Activated B cell treated with CpG ODN at 0.5 μM for 24 hours (primary cell): ENCODE measurements around the gene CST9L. TPM values are rescaled to one million over a fixed set of nuclear protein-coding genes. Genes with fewer than 3 reads are reported as not detected.

Source experiments
- ATAC-seq: fragments of 200-7000 bp; cut with Tn5 transposase; one replicate; pipeline ENCODE4 v1.10.0; 2021; ENCODE audit warnings: low read depth, mild to moderate bottlenecking, moderate library complexity
- CTCF ChIA-PET: fragments of 350-600 bp; sonication (Branson Sonifier 250); formaldehyde crosslinking; loops from one replicate; lab custom pipeline; 2021; ENCODE audit warnings: antibody characterized with exemption; lab: Charles Lee
- POLR2A ChIA-PET: fragments of 350-600 bp; sonication (Branson Sonifier 250); formaldehyde crosslinking; loops from one replicate; lab custom pipeline; 2021; ENCODE audit warnings: antibody characterized with exemption; lab: Charles Lee
- DNase-seq: peaks from one replicate; pipeline ENCODE4 v3.0.0; 2022
- H3K27ac Mint-ChIP-seq: one replicate; pipeline ENCODE4 v1.8.0; 2020; ENCODE audit warnings: mixed read lengths
- H3K27me3 Mint-ChIP-seq: one replicate; pipeline ENCODE4 v1.8.0; 2021; ENCODE audit warnings: mixed read lengths
- H3K36me3 Mint-ChIP-seq: one replicate; pipeline ENCODE4 v1.8.0; 2021; ENCODE audit warnings: low read depth, mixed read lengths
- H3K4me1 Mint-ChIP-seq: one replicate; pipeline ENCODE4 v1.8.0; 2021; ENCODE audit warnings: mixed read lengths
- H3K4me3 Mint-ChIP-seq: one replicate; pipeline ENCODE4 v1.8.0; 2020; ENCODE audit warnings: mild to moderate bottlenecking, mixed read lengths
- H3K9me3 Mint-ChIP-seq: one replicate; pipeline ENCODE4 v1.8.0; 2020; ENCODE audit warnings: mixed read lengths
- intact Hi-C: fragments of 100-400 bp; cut with micrococcal nuclease; formaldehyde crosslinking; loops from one replicate; pipeline ENCODE4 v1.15.1; 2024
- total RNA-seq: library from RNA; stranded (reverse); gene quantifications from 2 replicates; pipeline ENCODE4 v1.2.3, GENCODE V29; 2022
- TF ChIP-seq, protein P1 (sequence below): fragments of 200-600 bp; IDR thresholded peaks from one replicate; pipeline ENCODE4 v1.8.0; 2022; ENCODE audit warnings: antibody characterized with exemption, mild to moderate bottlenecking

Gene CST9L, protein sequence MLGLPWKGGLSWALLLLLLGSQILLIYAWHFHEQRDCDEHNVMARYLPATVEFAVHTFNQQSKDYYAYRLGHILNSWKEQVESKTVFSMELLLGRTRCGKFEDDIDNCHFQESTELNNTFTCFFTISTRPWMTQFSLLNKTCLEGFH
- total RNA-seq, result not detected in 2 replicates

DNA sequence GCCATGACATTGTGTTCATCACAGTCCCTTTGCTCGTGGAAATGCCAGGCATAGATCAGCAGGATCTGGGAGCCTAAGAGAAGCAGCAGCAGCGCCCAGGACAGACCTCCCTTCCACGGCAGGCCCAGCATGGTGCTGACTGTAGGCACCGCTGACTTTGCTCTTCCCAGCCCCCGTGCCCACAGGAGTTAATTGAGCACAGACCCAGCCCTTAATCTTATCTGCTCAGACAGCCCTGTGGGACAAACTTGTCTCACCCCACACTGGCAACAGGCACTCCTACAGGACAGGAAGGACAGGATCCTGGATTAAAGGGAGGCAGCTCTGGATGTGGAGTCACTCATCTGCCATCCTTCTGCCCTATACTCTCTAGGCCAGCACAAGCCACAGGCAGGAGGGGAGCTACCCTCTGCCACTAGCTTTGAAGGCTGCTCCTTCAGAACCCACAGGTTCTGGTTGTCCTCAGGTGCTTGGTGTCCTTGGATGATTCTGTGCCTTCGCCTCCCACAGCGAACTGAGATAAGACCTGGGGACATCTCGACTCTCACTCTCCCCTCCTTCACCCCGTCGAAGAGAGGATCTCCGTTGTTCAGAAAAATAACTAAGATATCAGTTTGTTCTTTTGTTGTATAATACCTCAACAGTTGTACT, at the start of gene CST9L:
CST9L (minus strand) TSS at position 165 of the 651 bp plus-strand sequence; CDS start at position 131, 34 bp downstream.
- ChIA-PET POLR2A (no interaction called here), CTCF (no interaction called here)
- Mint-ChIP-seq H3K4me1 (no peaks in the 10 kb centered on the region), H3K9me3 (no peaks in the 10 kb centered on the region), H3K4me3 (no peak within 1 kb of the TSS), H3K27me3 (peaks cover 4% of the 10 kb centered on the region), H3K36me3 (no peaks in the 10 kb centered on the region), H3K27ac (no peak within 1 kb of the TSS)
- no peak for DNase-seq
- intact Hi-C loops, result no loop called here
- TF ChIP-seq, protein P1, sequence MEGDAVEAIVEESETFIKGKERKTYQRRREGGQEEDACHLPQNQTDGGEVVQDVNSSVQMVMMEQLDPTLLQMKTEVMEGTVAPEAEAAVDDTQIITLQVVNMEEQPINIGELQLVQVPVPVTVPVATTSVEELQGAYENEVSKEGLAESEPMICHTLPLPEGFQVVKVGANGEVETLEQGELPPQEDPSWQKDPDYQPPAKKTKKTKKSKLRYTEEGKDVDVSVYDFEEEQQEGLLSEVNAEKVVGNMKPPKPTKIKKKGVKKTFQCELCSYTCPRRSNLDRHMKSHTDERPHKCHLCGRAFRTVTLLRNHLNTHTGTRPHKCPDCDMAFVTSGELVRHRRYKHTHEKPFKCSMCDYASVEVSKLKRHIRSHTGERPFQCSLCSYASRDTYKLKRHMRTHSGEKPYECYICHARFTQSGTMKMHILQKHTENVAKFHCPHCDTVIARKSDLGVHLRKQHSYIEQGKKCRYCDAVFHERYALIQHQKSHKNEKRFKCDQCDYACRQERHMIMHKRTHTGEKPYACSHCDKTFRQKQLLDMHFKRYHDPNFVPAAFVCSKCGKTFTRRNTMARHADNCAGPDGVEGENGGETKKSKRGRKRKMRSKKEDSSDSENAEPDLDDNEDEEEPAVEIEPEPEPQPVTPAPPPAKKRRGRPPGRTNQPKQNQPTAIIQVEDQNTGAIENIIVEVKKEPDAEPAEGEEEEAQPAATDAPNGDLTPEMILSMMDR, result no peak
- ATAC-seq, result no peak

DNA sequence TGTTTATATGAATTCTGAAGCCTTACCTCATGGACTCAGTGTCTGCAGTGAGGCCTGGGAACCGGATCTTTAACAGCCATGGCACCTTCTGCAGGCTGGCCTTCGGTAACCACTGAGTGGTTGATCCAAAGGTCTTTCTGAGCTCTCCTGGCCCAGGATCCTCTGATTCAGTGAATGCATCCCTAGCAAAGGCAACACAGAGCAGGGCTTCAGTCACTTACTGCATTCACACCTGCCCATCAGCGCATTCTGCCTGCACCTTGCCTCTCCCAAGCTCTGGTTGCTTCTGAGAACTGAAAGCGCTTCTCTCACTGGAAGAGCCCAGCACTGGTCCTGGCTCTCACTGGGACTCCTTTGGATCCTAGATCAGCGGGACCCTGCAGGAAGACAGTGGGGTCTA, 45.9 kb upstream of the CST9L start:
- Mint-ChIP-seq H3K27me3 (no peaks in the 10 kb centered on the region), H3K27ac (no peak overlapping the region), H3K4me3 (no peak overlapping the region), H3K36me3 (no peaks in the 10 kb centered on the region), H3K4me1 (no peaks in the 10 kb centered on the region), H3K9me3 (no peaks in the 10 kb centered on the region)
- ChIA-PET POLR2A (no interaction called here), CTCF (no interaction called here)
- no peak for ATAC-seq
- intact Hi-C loops, result no loop called here
- DNase-seq, result no peak
- TF ChIP-seq, protein P1, result no peak

DNA sequence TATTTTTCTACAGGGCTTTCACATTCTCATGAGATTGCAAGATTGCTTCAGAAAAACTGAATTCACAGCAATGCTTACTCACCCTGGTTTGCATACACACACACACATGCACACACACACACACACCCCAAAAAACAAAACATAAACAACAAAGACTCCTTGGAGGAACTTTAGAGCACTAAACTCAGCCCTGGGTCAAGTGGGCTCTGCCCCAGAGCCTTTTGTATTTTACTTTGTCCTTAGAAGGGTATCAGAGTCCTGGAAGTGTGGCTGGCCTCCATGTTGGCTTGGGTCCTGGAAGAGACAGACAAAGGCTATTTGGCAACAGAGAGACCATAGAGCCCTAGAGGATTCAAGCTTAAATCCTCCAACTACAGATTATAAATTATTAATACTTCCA, 45.4 kb upstream of the CST9L start:
- TF ChIP-seq, protein P1, result no peak
- intact Hi-C loops, result no loop called here
- H3K27ac Mint-ChIP-seq, result no peak overlapping the region
- no peak overlapping the region for H3K4me3 Mint-ChIP-seq
- ChIA-PET POLR2A (no interaction called here), CTCF (no interaction called here)
- H3K4me1 Mint-ChIP-seq, result no peaks in the 10 kb centered on the region
- no peaks in the 10 kb centered on the region for H3K9me3 Mint-ChIP-seq
- H3K36me3 Mint-ChIP-seq, result no peaks in the 10 kb centered on the region
- no peaks in the 10 kb centered on the region for H3K27me3 Mint-ChIP-seq
- ATAC-seq, result no peak
- no peak for DNase-seq

DNA sequence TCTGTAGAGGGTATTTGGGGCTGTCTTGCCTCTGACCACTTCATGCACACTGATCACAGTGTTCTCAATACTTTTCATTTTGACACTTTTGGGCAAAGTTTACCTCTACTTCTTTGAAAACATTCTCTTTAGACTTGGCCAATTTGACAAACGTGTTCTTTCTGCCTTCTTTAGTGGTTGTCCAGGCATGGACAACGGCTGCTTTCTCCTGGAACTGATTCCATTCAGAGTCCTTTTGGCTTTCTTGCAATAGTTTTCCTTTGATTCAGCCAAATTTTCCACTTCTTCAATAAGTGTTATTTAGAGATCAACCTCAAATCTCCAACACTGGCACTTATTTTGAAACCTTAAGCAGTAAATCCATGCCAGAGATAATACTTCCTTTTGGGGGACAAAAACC, 44.1 kb upstream of the CST9L start:
- Mint-ChIP-seq H3K4me1 (no peaks in the 10 kb centered on the region), H3K4me3 (no peak overlapping the region), H3K36me3 (no peaks in the 10 kb centered on the region), H3K27me3 (no peaks in the 10 kb centered on the region), H3K27ac (no peak overlapping the region), H3K9me3 (no peaks in the 10 kb centered on the region)
- TF ChIP-seq, protein P1, result no peak
- ATAC-seq, result no peak
- intact Hi-C loops, result no loop called here
- no peak for DNase-seq
- POLR2A ChIA-PET, result no interaction called here
- CTCF ChIA-PET, result no interaction called here

DNA sequence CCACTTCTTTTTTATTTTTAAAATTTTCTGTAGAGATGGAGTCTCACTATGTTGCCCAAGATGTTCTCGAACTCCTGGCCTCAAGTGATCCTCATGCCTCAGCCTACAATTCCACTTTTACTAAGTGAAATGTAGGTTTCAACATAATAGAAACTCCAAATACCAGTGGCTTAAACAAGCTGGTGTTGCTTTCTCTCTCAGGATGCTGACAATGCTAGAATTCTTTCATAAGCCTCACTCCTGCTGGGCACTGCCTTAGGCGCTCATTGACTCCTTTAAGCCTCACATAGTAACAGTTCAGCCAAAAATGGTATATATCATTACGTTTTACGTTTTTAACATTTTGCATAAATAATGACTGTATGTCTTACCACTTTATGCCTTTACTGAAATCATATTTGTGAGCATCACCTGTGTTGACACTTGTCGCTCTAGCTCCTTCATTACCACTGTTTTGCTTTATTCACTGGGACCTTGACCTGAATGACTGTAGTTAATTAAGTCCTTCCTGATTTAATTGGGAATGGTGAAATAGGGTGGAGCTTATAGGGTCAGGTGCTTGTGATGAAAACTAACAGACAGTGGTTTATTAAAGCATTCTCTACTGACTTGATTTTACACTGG, 41.3 kb upstream of the CST9L start:
- Mint-ChIP-seq H3K4me1 (no peaks in the 10 kb centered on the region), H3K36me3 (no peaks in the 10 kb centered on the region), H3K9me3 (no peaks in the 10 kb centered on the region), H3K27me3 (no peaks in the 10 kb centered on the region), H3K4me3 (no peak overlapping the region), H3K27ac (no peak overlapping the region)
- intact Hi-C loops, result no loop called here
- ATAC-seq (no peak), DNase-seq (no peak)
- CTCF ChIA-PET, result no interaction called here
- TF ChIP-seq, protein P1, result no peak
- POLR2A ChIA-PET, result no interaction called here
